Mammary epithelial cell (primary cell): ENCODE data around the gene TET1.

Experiments used
- CTCF ChIP-seq, 2 donors: IDR thresholded peaks in 1 of 2; conservative IDR thresholded peaks in 1 of 2; 2 replicates each; pipeline ENCODE4 v1.5.1; 2011 to 2012; ENCODE audit warnings: inconsistent platforms in 2 of 2, low read length in 2 of 2, mild to moderate bottlenecking in 2 of 2, control low read depth in 1 of 2, low read depth in 1 of 2; ENCODE audit not compliant: insufficient read depth in 1 of 2; ENCODE audit errors: extremely low read depth in 1 of 2
- EZH2 ChIP-seq: IDR thresholded peaks from 2 replicates; pipeline ENCODE4 v1.6.1; 2012; ENCODE audit warnings: low read length, inconsistent platforms, borderline replicate concordance

GRCh38 chr10:68565658-68566057 is 5.5 kb downstream of the TET1 start:
- TF ChIP-seq CTCF (conservative IDR thresholded peaks at IDR 0.05 in 1 of 2, IDR thresholded peaks at IDR 0.05 in 1 of 2; ENCODE audit: extremely low read depth in 1 of 2, insufficient read depth in 1 of 2, low read depth in 1 of 2, low read length in 2 of 2) (no peak), EZH2 (no peak)
